Limb (tissue), 2 donors: ENCODE measurements around the gene RAB24.
"Not testable (repeated sequence)": the region's sequence is repeated elsewhere in the genome, so short reads cannot be mapped to it uniquely, and the experiment has no call there.

Experiments
- DNase-seq, 2 donors: peaks; one replicate each; pipeline ENCODE4 v3.0.0-alpha.2; 2016; ENCODE audit errors: extremely low spot score in 2 of 2

The RAB24 gene

GRCh38 chr5:177296581-177296980 lies 6.9 kb downstream of the RAB24 start:
- no peak for DNase-seq

- no peak for DNase-seq
Observed at GRCh38 chr5:177295924-177296323, 7.6 kb downstream of the RAB24 start.

GRCh38 chr5:177294632-177295031 lies 8.9 kb downstream of the RAB24 start:
- no peak for DNase-seq

- no peak for DNase-seq
Observed at GRCh38 chr5:177293819-177294581, 9.5 kb downstream of the RAB24 start.

- no peak for DNase-seq
Observed at GRCh38 chr5:177291735-177292134, 11.8 kb downstream of the RAB24 start.

GRCh38 chr5:177290816-177291596 lies 12.5 kb downstream of the RAB24 start:
- DNase-seq, result no peak

- no peak for DNase-seq
Observed at GRCh38 chr5:177288191-177288590, 15.3 kb downstream of the RAB24 start.

- DNase-seq, result no peak
Observed at GRCh38 chr5:177276886-177277285, 26.6 kb downstream of the RAB24 start.

- DNase-seq, result no peak
Observed at GRCh38 chr5:177275883-177276282, 27.6 kb downstream of the RAB24 start.

GRCh38 chr5:177271113-177271512 lies 32.4 kb downstream of the RAB24 start:
- DNase-seq, result no peak

- DNase-seq, result no peak
Observed at GRCh38 chr5:177270653-177271052, 32.9 kb downstream of the RAB24 start.

- DNase-seq, result no peak
Observed at GRCh38 chr5:177269976-177270375, 33.5 kb downstream of the RAB24 start.

- DNase-seq, result no peak
Observed at GRCh38 chr5:177269232-177269895, 34.2 kb downstream of the RAB24 start.

- DNase-seq, result no peak
Observed at GRCh38 chr5:177265395-177265794, 38.1 kb downstream of the RAB24 start.

GRCh38 chr5:177264178-177264577 lies 39.3 kb downstream of the RAB24 start:
- DNase-seq, result no peak

- no peak for DNase-seq
Observed at GRCh38 chr5:177261510-177261909, 42.0 kb downstream of the RAB24 start.

GRCh38 chr5:177260961-177261360 lies 42.6 kb downstream of the RAB24 start:
- no peak for DNase-seq

GRCh38 chr5:177258711-177259110 lies 44.8 kb downstream of the RAB24 start:
- DNase-seq, result not testable (repeated sequence)

- no peak for DNase-seq
Observed at GRCh38 chr5:177256296-177256695, 47.2 kb downstream of the RAB24 start.

- no peak for DNase-seq
Observed at GRCh38 chr5:177253252-177253651, 50.3 kb downstream of the RAB24 start.
